Keratinocyte (primary cell): ENCODE data around the gene LARP4.

ENCODE experiments used
- CTCF ChIP-seq, 3 experiments: IDR thresholded peaks in 1 of 3; conservative IDR thresholded peaks in 1 of 3; optimal IDR thresholded peaks in 1 of 3; 2 replicates in 2 of 3; 3 replicates in 1 of 3; pipeline versions ENCODE3 to v1.5.1; 2011; ENCODE audit warnings: low read length in 3 of 3, mild to moderate bottlenecking in 3 of 3, moderate library complexity in 2 of 3, control low read depth in 1 of 3, inconsistent platforms in 1 of 3; ENCODE audit not compliant: insufficient read depth in 2 of 3; ENCODE audit errors: extremely low read depth in 1 of 3
- EZH2 ChIP-seq: IDR thresholded peaks from one replicate; pipeline ENCODE4 v1.6.1; 2012; ENCODE audit warnings: inconsistent platforms, mild to moderate bottlenecking, low read length, moderate library complexity

DNA sequence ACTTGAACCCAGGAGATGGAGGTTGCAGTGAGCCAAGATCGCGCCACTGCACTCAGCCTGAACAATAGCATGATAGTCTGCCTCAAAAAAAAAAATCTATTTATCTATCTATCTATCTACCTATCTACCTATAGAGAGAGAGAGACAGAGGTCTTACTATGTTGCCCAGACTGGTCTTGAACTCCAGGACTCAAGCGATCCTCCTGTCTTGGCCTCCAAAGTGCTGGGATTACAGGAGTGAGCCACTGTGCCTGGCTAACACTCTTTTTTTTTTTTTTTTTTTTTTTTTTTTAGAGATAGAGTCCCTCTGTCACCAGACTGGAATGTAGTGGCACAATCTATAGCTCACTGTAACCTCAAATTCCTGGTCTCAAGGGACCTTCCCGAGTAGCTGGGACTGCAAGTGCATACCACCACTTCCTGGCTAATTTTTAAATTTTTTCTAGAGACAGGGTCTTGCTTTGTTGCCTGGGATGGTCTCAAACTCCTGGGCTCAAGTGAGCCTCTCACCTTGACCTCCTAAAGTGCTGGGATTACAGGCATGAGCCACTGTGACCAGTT, 6.1 kb upstream of the LARP4 start:
- no peak for TF ChIP-seq CTCF (optimal IDR thresholded peaks at IDR 0.05 in 1 of 3, IDR thresholded peaks at IDR 0.05 in 1 of 3, conservative IDR thresholded peaks at IDR 0.05 in 1 of 3; ENCODE audit: extremely low read depth in 1 of 3, insufficient read depth in 2 of 3, low read length in 3 of 3)
- no peak for TF ChIP-seq EZH2
